GM19468 (cell line): Measurements from ENCODE around the gene CC2D1A.
"Not testable (repeated sequence)": the region's sequence is repeated elsewhere in the genome, so short reads cannot be mapped to it uniquely, and the experiment has no call there.

Experiments used
- ATAC-seq: cut with Tn5 transposase; IDR thresholded peaks from one replicate; pipeline ENCODE4 v1.9.1; 2021; ENCODE audit warnings: mild to moderate bottlenecking, moderate library complexity, moderate number of reproducible peaks; ENCODE audit not compliant: unreplicated experiment; ENCODE audit errors: extremely low read depth

The CC2D1A gene

DNA sequence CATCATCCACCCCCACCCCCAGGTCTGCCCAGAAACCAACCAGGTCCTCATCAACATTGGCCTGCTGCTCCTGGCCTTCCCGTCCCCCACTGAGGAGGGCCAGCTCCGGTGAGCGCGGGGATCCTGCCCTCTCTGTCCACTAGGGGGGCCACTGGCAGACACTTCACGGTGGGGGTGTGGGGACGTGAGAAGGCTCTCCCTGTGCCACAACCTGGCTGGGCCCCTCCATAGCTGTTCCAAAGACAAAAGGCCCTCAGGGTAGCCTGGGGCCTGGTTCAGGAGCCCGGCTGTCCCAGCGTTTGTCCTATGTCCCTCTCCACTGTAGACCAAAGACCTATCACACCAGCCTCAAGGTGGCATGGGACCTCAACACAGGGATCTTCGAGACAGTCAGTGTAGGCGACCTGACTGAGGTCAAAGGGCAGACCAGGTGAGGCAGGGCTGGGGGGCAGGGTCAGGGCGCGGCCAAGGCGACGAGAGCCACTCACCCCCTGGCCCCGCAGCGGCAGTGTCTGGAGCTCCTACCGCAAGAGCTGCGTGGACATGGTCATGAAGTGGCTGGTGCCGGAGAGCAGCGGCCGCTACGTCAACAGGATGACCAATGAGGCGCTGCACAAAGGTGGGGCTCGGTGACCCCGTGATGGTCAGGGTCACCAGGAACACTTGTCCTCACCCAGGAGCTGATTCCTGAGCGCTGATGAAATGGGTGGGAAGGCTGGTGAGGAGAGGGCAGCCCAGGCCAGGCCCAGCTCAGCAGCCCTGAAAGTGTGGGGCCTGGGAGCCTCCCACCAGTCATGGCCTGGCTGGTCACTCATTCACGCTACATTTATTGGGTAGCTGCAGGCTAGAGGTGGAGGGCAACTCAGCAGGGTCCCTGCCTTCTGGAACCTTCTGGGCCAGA lies 54.2 kb downstream of the CC2D1A start:
- no peak for ATAC-seq

GRCh38 chr19:13960863-13961784 lies 55.1 kb downstream of the CC2D1A start:
- ATAC-seq: no peak

DNA sequence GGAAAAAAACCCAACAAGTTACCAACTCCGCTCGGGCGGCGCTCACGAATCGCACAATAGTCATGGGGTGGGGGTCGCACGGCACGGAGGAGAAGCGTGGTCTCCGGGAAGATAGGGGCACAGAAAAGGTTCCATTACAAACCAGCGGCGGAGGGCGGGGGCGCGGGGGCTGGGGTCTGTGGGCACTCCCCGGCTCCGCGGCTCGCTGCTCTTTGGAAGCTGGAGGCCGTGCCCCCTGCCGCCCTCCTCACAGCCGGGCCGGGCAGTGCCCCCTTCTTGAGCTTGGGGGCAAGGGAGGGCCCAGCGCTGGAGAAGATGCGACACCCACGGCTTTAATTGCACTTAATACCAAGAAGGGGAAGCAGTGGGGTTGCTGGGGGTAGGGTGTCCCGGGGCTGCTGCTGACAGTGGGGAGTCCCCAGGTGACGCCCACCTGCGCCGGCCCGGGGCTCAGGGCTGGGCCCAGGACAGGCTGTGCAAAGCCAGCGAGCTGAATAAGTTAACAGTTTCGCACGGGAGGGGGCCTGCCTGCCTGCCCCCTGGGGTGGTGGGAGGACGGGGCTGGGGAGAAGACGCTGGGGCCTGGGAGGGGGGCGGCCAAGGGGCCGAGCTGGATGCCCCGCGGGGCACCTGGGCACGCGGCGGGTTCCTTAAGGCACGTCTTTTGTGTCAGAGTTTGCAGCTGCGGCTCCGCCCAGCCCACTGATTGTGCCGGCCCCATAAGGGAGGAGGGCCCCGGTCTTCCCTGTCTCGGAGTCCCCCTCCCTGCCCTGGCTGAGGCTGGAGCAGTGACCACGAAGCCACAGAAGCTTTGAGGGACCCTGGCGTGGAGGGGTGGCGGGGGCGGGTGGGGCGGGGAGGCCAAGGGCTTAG lies 56.1 kb downstream of the CC2D1A start:
- no peak for ATAC-seq

DNA sequence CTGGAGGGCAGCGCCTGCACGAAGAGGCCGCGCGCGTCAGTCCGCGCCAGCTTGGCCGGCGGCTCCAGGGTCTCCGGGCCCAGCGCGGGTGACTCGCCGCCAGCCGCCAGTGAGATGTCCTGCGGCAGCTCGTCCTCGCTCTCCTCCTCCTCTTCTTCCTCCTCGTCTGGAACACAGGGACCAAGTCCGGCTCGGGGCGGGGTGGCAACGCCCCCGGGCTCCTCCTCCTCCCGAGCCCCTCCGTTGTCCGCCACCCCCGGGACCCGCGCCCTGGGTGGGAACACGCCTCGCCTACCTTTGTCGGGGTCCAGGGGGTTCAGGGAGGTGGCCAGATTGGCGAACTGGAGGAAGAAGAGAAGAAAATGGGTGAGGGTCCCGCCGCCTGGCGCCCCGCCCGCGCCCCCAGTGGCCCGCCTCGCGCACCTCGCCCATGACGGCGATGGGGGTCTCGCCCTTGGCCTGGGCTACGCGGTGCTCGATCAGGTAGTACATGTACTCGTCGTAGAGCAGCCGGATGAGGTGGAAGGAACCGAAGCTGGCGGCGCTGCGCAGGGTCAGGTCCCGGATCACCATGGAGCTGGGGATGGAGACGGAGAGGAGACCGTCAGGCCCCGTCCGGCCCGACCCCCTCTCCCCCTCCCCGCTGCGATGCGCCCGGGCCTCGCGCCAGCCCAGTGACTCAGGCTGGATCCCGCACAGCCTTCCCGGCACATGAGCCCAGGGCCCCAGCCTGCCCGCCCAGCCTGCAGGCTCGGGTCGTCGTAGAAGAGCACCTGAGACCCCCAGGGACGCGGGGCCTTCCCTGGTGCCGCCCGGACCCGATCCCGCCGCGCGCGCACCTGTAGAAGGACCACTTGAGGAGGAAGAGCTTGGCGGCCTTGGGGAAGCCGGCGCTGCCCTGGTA lies 57.0 kb downstream of the CC2D1A start:
- ATAC-seq: no peak

DNA sequence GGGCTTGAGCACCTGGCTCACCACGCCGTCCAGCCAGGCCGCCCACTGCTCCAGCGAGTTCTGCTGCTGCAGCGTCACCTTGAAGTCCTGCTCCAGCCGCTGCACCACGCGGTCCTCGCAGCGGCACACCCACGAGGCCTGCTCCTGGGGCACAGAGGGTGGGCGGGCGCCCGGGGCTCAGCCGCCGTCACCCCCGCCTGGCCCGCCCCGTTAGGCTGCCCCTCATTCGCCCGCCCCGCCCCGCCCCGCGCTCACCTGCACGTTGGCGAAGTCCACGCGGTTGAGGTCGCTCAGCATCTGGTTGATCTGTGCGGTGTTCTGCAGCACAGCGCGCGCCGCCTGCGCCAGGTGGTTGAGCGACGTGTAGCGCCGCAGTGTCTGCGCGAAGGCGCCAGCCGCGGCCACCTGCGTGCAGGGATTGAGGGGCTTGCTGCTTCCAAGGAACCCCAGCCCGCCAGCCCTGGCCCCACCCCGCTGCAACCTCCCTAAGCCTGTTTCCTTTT lies 57.7 kb downstream of the CC2D1A start:
- ATAC-seq: no peak

DNA sequence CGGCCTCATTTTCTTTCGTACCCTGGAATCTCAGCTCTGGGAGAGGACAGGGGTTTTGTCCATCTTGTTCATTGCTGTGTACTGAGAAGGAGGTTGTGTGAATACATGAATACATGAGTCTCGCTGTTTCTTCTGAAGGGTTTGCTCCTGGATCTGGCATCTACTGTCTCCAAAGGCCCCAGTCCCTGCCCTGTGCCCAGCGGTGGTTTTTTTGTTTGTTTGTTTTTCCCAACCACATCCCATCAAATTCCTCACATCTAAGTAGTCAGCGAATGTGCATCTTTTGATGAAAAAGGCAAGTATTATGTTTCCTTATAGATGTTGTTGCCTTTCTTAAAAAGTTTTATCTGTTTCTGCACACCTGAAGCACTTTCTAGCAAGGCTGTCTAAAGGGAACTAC lies 58.8 kb downstream of the CC2D1A start:
- no peak for ATAC-seq

GRCh38 chr19:13965377-13965896 lies 59.4 kb downstream of the CC2D1A start:
- no peak for ATAC-seq

DNA sequence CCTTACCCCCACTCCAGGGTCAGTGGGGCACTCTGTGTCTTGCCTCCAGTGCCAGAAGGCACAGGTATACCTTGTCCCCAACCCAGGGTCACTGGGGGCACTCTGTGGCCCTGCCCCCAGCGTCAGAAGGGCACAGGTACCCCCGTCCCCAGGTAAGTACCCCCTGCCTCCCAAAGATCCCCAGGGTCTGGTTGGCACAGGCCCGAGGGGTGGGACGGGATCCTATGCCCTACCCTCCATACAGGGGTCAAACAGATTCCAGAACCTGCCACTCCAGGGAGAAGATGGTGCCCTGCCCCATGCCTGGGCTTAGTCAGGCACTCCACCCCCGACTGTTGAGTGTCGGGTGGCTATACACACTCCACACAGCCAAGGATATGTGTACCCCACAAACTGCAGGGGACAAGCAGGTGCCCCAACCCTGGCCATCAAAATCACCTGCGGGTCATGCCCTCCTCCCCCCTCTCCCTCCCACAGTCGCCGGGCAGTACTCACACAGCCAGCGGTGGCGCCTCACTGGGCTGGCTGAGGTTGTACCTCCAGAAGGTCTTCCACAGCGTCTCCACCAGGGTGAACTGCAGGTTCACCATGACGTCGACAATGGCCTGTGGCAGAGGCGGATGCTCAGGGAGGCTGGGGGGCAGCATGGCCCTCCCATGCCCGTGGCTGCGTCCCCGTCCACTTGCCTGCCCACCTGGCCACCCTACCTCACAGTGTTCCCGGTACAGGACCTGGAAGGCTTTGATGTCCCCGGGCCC lies 60.1 kb downstream of the CC2D1A start:
- no peak for ATAC-seq

DNA sequence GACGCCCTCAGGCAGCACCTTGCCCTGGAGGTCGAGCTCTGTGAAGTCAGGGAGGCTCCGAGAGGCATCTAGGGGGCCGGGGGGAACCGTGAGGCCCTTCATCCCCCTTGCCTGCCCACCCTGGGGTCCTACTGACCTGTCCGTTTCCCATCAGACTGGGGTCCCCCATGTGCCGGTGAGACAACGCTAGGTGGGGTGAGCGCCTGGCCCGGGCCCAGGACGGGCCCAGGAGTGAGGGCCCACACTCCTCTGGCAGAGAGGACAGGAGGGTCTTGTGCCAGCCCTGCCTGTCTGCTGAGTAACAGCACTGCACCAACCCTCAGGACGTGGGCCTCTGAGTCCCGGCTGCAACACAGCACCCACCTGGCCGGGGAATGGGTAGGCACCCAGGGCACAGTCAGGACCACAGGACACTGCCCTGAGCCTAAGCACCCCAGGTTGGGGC lies 60.7 kb downstream of the CC2D1A start:
- no peak for ATAC-seq

DNA sequence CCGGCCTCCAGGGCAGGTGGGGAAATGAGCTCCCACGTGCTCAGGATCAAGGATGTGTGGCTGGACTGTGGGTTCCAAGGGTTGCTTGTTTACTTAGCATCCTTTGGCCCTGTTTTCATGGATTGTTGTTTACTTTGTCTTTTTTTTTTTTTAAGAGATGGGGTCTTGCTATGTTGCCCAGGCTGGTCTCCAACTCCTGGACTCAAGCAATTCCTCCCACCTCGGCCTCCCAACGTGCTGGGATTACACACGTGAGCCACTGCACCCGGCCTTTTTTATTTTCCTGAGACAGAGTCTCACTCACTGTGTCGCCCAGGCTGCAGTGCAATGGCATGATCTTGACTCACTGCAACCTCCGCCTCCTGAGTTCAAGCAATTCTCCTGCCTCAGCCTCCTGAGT lies 61.2 kb downstream of the CC2D1A start:
- ATAC-seq: not testable (repeated sequence)

GRCh38 chr19:13968383-13968935 lies 62.5 kb downstream of the CC2D1A start:
- no peak for ATAC-seq

- ATAC-seq: no peak
Observed at GRCh38 chr19:13968999-13969398, 63.0 kb downstream of the CC2D1A start.

DNA sequence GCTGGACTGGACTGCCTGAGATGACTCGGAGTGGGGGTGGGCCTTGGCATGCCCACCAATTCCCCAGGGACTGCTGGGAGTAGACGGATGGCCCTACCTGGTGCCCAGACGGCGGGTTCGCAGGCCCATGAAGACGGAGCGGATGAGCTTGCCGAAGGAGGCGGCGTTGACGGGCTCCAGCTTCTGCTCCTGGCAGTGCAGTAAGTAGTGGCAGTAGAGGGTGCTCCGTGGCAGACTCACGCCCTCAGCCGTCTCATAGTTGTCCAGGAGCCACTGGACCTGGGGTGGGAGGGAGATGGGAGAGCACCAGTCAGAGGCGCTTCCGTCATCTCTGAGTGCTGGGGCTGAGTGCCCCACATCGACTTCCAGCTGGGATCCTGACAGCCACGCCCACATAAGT lies 63.9 kb downstream of the CC2D1A start:
- ATAC-seq: no peak

DNA sequence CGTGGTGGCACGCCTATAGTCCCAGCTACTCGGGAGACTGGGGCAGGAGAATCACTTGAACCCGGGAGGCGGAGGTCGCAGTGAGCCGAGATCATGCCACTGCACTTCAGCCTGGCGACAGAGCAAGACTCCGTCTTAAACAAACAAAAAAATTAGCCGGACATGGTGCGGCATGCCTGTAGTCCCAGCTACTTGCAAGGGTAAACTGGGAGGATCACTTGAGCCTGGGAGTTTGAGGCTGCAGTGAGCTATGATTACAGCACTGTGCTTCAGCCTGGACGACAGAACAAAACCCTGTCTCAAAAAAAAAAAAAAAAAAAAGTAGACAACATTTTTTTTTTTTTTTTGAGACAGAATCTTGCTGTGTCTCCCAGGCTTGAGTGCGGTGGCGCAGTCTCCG lies 65.9 kb downstream of the CC2D1A start:
- not testable (repeated sequence) for ATAC-seq

DNA sequence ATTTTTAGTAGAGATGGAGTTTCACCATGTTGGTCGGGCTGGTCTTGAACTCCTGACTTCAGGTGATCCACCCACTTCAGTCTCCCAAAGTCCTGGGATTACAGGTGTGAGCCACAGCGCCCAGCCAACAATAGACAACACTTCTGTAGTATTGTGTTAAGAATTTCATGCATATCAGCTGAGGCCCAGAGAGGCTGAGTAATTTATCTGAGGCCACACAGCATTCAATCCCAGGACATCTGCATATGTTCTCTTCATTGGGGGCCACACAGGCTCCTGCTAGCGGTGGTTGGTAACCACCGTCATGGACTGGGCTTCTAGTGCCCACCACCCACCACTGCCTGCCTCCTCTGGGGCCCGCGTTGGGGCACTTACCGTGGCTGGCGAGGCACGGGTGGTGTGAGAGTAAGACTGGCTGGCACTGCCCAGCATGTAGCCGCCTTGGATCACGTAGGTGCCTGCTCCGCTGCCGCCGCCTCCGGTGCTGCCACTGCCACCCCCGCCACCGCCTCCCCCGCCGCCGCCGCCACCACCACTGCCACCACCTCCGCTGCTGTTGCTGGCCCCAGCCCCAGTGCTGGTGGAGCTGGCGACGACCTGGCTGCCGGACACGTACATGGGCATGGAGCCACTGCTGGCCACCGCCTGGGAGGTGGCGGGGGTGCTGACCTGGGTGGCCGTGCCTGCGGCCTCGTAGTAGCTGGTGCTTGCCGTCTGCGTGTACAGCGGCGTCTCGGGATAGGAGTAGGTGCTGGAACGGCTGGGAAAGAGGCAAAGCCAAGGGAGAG lies 66.6 kb downstream of the CC2D1A start:
- ATAC-seq: no peak

DNA sequence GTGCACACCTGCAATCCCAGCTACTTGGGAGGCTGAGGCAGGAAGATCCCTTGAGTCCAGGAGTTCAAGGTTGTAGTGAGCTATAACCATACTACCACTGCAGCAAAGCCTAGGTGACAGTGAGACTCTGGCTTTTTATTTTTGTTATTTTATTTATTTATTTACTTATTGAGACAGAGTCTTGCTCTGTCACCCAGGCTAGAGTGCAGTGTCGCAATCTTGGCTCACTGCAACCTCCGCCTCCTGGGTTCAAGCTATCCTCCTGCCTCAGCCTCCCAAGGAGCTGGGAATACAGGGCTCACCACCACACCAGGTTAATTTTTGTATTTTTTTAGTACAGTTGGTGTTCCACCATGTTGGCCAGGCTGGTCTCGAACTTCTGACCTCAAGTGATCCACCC lies 67.5 kb downstream of the CC2D1A start:
- not testable (repeated sequence) for ATAC-seq

DNA sequence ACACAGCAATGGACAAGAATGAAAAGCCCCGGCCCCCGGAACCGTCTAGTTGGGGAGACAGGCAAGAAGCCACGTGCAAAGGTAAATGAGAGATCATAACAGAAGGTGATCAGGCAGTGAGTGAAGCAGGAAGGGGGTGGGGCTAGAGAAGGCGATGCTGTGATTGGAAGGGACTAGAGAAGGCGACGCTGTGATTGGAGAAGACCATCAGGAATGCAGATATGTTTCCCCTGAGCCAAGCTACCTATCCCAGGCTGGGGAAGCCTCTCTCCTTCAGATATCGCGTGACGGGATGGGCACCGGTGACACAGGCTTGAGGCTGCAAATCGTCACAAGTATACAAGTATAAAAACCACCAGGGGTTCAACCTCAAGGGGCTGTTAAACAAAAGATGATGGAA lies 68.1 kb downstream of the CC2D1A start:
- ATAC-seq: no peak
